ENCODE results near the gene TMEM119.
A peak's percentile ranks its signal among the peaks of the same experiment; 100 is the strongest.
"Not testable (repeated sequence)": the region's sequence is repeated elsewhere in the genome, so short reads cannot be mapped to it uniquely, and the experiment has no call there.

TMEM119 gene

GRCh38 chr12:108633534-108634248 lies 35.8 kb upstream of the TMEM119 start, which contains the start of gene SELPLG:
TSS of gene SELPLG (minus strand) at chr12:108633894. CDS start at chr12:108624307, 9,587 bp downstream.
- DNase-seq, result peak; percentile 17 to 72 (median 48)

DNA sequence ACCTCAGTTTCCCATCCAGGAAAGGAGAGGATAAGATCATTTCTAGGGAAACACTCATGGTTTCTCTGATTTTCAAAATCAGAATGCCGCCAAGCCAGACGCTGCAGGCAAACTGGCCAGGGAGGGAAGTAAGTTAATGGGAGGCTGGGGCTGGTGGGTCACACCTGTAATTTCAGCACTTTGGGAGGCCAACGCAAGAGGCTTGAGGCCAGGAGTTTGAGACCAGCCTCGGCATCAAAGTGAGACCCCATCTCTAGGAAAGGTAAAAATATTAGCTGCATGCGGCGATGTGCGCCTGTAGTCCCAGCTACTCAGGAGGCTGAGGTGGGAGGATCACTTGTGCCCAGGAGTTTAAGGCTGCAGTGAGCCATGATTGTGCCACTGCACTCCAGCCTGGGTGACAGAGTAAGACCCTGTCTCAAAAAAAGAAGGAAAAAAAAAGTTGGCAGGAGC lies 35.2 kb upstream of the TMEM119 start:
- DNase-seq, result no peak

GRCh38 chr12:108631261-108631660 lies 33.4 kb upstream of the TMEM119 start:
- not testable (repeated sequence) for DNase-seq

- DNase-seq, result no peak
Observed at GRCh38 chr12:108630481-108631207, 32.8 kb upstream of the TMEM119 start.

DNA sequence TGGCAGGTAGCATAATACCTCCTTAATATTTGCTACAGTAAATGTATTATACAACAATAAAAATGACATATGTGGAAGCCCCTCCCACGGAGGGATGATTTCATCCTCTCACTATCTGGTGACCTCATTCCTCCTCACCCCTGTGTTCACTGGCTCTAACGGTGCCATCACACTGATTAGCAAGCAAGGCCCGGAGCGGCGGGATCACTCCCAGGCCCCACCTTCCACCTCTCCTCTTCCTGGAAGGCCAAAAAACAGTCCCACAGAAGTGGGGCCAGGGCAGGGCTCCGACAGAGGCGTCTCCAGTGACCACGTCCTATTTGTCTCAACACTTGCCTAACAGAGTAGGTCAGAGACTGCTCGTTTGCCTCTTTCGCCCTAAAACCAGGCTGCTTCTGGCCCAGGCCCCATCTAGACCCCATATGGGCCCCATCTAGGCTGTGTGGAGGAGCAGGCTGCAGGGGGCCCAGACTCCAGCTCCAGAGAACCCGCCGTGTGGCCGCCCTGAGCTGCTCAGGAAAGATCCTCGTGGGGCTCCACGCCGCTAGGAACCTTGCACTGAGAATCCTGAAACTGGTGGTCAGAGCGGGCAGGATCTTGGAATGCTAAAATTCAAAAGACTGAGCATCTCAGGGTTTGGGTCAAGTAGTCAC lies 32.1 kb upstream of the TMEM119 start:
- peak in 2 of 4 experiments; percentile 15 to 19 for DNase-seq

DNA sequence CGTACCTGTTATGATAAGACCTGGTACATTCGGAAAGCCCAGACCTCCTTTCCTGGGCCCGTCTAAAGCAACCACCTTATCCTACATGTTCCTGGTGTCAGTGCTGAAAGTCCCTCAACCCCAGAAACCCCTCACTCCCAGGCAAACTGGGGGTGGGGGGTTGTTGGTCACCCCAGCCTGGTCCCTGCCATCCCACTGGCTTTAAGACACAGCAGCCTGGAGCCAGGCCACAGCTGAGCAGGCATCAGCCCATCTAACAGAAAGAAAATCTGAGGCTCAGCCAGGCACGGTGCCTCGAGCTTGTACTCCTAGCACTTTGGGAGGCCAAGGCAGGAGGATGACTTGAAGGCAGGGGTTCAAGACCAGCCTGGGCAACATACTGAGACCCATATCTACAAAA lies 31.3 kb upstream of the TMEM119 start:
- DNase-seq, result no peak

GRCh38 chr12:108627134-108627920 lies 29.4 kb upstream of the TMEM119 start:
- no peak for DNase-seq

DNA sequence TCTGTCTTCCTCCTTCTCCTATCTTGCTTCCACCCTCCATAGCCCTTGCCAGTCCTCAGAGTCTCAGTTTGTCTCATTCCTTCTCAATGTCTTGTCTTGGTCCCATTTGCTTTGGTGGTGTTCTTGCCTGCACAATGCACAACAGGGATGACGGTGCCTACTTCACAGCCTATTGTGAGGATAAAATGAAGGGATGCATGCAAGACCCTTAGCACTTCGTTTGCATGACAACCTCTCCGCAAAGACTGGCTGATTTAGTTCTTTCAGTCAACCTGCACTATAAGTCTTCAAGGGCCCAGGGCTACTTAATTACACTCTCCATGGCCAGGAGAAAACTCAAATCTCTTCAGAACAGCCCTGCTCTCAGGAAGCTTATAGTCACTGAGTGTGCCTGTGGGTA lies 27.3 kb upstream of the TMEM119 start:
- no peak for DNase-seq

GRCh38 chr12:108623577-108623976 lies 25.7 kb upstream of the TMEM119 start:
- DNase-seq, result no peak

- DNase-seq, result no peak
Observed at GRCh38 chr12:108622921-108623514, 25.1 kb upstream of the TMEM119 start.

DNA sequence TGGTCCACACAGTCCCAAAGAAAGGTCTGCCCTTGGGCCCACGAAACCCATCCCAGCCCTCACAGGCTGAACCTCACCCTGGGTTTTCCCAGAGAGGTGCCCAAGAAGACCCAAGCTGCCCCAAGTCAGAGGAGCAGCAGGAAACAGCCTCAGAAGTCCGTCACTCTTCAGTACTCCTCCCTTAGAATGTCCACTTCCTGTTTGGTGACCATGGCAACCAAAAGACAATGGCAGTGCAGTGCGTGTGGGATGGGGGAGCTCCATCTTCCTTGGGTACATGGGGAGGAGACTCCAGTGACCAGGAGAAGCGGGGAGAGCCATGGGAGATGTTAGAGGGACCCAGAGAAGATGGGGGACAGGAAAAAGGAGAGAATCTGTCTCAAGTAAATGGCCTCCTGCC lies 24.5 kb upstream of the TMEM119 start:
- DNase-seq, result no peak

DNA sequence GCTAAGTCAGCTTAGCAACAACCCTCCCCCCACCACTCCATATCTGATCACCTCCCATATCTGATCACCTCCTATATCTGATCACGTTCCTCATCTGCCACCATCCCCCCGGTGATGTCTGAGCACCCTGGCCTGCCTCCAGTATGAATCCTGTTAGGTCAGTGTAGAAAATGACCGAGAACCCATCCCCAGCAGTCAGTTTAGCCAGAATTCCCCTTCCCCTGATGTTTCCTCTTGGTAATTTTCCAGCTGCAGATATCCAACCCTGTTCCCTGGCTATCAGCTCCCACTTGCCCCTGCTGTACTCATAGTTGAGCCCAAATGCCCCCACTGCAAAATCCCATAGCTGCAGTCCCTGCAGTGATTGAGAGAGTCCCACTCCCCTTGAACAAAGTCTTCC lies 23.3 kb upstream of the TMEM119 start:
- DNase-seq, result no peak

DNA sequence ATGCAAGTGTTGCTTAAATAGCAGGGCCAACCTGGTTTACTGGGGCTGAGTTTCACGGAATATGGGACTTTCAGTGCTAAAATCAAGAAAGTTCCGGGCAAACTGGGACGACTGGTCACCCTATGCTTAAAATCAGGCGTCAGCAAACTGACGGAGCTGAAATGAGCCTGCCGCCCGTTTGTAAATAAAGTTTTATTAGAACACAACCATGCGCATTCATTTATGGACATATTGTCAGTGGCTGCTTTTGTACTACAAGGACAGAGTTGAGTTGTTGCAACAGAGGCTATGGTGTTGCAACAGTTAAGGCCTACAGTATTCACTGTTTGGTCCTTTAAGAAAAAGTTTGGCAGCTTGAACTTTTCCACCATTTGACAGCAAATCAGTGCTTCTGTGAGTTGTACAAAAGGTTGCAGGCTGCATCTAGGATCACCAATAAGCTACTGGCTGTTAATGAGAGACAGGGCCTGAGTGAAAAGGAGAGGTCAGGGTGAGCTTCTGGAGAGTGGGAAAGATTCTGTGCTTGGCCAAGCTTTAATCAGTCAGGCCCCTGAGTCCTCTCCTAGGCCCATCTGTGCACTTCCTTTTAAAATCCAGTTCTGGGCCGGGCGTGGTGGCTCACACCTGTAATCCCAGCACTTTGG lies 22.5 kb upstream of the TMEM119 start:
- no peak for DNase-seq

GRCh38 chr12:108619369-108620160 lies 21.7 kb upstream of the TMEM119 start:
- no peak for DNase-seq

DNA sequence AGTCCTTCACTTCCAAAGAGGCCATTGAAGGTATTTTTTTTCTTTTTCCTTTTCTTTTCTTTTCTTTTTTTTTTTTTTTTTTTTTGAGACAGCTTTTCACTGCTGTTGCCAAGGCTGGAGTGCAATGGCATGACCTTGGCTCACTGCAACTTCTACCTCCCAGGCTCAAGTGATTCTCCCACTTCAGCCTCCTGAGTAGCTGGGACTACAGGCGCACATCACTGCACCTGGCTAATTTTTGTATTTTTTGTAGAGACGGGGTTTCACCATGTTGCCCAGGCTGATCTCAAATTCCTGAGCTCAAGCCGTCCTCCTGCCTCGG lies 21.0 kb upstream of the TMEM119 start:
- DNase-seq, result not testable (repeated sequence)

GRCh38 chr12:108618079-108618952 lies 20.4 kb upstream of the TMEM119 start:
- peak; percentile 48 to 75 (median 60) for DNase-seq

GRCh38 chr12:108616941-108617858 lies 19.3 kb upstream of the TMEM119 start:
- peak; percentile 19 to 29 (median 24) for DNase-seq

GRCh38 chr12:108616359-108616758 lies 18.5 kb upstream of the TMEM119 start:
- DNase-seq, result no peak

GRCh38 chr12:108615918-108616317 lies 18.0 kb upstream of the TMEM119 start:
- no peak for DNase-seq
